Activated CD4-positive, CD25-positive, alpha-beta regulatory T cell treated with anti-CD3 and anti-CD28 coated beads, Interleukin-2, amount 50 U/mL, for 24 hours (primary cell): Measurements from ENCODE around the gene UBE2J1.
"Not testable (repeated sequence)": the region's sequence is repeated elsewhere in the genome, so short reads cannot be mapped to it uniquely, and the experiment has no call there.

Source experiments
- ATAC-seq, 2 donors: fragments of 150-1000 bp; cut with Tn5 transposase; one replicate each; pipeline ENCODE4 v1.10.0; 2021; ENCODE audit warnings: mild to moderate bottlenecking in 1 of 2, moderate library complexity in 1 of 2

Gene UBE2J1

DNA sequence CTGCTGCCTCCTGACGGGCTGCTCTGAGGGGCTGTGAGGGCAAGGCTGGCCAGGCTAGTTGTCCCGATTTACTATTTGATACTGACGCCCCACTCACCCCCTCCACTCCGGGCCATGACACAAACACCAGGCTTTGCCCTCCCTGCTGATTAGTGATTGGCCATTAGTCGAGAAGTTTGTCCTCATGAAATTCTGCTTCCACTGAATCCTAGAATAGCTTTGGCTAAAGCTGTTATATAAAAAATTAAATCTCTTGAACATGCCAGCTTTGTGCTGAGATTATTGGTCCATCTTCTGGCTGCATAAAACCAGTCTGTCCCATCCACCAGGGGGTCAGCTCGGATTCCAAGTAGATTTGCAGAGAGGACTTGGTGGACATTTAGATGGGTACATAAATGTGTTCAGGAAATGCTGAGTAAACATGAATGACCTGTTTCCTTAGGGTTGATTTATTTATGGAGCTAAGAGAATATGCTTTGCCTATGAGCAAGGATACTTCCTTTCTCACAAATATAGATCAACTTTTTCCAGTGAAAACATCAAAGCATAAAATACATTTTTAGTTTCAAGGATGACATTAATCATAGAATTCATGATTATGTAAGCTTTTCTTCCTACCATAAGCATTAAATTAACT lies 37.2 kb downstream of the UBE2J1 start, which contains the start of gene GABRR2:
Gene GABRR2 (minus strand): TSS at position 51 of the 637 bp plus-strand sequence. CDS start 134 bp downstream, outside the sequence.
- ATAC-seq = no peak

DNA sequence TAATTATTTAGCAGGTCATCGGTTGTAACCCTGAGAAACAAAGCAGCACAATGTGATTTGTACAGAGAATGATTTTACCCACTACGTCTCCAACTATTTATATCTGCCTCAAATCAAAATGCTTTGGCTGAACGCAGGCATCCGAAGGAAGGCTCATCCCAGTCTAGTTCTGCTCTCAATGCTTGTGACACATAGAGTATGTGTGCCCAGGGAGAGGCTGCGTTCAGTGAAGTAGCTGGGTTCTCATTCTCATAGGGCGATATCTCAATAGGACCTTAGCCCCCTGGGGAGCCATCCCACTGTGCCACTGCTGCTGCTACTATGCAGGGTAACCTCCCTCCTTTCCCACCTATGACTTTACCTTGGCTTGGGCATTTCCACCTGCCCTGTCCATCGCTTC lies 37.8 kb downstream of the UBE2J1 start:
- ATAC-seq = no peak

DNA sequence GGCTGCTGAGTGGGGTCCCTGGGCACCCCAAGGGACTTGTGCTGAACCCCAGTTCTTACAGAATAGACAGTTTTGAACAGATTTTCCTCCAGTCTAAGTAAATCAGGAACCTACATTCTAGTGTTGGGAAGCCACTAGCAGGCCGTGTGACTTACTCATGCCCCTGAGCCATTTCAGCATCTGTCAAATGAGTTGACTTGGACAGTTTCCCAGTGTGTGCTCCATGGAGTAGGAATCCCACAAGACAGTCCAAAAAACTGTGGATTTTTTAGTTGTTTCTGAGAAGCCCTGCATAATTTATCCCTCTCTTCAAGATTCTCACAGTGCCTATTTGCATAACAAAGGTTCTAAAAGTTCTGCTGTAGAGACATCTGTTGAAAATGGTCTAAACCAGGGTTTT lies 39.5 kb downstream of the UBE2J1 start:
- no peak for ATAC-seq

- ATAC-seq = no peak
Measured at GRCh38 chr6:89311853-89312531, 40.5 kb downstream of the UBE2J1 start.

DNA sequence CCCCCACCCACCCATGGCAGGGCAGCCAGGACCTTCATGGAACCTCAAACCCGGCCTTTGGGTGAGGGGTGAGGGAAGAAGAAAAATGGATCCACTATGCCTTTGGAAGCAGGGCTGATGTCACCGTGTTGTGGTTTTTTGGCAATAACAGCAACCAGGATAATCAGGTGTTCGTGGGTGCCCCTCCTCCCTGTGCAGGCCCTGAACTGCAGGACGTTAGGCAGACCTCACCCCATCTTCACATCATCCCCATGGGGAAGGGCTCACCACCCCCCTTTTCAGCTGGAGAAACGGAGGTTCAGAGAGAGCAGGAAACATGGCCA lies 41.0 kb downstream of the UBE2J1 start:
- no peak for ATAC-seq

- no peak for ATAC-seq
Measured at GRCh38 chr6:89310929-89311328, 41.6 kb downstream of the UBE2J1 start.

GRCh38 chr6:89308525-89309395 lies 43.8 kb downstream of the UBE2J1 start:
- no peak for ATAC-seq

DNA sequence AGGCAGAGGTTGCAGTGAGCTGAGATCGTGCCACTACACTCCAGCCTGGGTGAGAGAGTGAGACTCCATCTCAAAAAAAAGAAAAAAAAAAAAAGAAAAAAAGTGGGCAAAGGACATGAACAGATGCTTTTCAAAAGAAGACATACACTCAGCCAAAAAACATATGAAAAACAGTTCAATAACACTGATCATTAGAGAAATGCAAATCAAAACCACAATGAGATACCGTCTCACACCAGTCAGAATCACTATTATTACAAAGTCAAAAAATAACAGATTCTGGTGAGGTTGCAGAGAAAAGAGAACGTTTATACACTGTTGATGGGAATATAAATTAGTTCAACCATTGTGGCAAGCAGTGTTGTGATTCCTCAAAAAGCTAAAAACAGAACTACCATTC lies 48.0 kb downstream of the UBE2J1 start:
- not testable (repeated sequence) for ATAC-seq

DNA sequence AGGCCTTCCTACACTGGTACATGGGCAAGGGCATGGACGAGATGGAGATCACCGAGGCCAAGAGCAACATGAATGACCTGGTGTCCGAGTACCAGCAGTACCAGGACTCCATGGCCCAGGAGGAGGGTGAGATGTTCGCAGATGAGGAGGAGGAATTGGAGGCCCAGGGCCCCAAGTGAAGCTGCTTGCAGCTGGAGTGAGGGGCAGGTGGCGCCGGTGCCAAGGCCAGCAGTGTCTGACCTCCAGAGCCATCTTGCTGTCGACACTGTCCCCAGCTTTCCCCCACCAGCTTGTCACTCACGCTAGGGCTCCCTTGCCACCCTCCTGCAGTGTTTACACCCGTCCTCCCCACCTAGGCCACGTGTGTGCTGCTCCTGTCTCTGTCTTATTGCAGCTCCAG lies 49.6 kb downstream of the UBE2J1 start:
- no peak for ATAC-seq

DNA sequence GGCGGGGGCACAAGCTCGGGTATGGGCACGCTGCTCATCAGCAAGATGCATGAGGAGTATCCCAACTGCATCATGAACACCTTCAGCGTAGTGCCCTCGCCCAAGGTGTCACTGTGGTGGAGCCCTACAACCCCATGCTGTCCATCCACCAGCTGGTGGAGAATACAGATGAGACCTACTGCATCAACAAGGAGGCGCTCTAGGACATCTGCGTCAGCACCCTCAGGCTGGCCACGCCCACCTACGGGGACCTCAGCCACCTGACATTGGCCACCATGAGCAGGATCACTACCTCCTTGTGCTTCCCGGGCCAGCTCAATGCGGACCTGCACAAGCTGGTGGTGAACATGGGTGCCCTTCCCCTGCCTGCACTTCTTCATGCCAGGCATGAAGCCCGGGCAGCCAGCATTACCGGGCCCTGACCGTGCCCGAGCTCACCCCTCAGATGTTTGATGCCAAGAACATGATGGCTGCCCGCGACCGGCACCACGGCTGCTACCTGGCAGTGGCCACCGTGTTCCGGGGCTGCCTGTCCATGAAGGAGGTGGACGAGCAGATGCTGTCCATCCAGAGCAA lies 50.2 kb downstream of the UBE2J1 start:
- no peak for ATAC-seq

DNA sequence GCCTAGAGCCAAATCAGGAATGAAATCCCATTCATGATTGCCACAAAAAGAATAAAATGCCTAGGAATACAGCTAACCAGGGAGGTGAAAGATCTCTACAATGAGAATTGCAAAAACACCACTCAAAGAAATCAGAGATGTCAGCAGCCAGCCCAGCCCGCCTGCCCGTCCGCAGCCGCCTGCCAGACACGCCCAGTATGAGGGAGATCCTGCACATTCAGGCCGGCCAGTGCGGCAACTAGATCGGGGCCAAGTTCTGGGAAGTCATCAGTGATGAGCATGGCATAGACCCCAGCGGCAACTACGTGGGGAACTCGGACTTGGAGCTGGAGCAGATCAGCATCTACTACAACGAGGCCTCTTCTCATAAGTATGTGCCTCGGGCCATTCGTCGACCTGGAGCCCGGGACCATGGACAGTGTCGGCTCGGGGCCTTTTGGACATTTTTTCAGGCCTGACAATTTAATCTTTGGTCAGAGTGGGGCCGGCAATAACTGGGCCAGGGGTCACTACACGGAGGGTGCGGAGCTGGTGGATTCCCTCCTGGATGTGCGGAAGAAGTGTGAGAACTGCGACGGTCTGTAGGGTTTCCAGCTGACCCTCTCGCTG lies 50.8 kb downstream of the UBE2J1 start:
- ATAC-seq = no peak

DNA sequence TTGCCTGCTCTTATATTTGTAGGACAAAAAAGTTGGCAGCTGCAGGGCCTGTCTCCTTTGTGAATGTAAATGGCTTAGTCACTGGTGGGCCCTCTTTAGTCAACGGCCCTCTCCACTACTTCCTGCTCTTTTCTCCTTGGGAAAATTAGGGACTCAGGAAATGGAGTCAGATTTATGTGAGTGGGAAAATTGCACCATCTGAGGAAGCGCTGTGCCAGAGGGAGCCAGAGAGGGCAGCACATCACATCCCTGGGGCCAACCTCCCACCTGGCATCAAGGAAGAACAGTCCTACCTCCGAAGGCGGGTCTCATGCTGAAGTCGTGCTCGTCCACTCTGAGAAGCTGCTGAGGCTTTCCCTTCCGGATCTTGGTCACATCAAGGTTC lies 53.1 kb downstream of the UBE2J1 start:
- no peak for ATAC-seq

DNA sequence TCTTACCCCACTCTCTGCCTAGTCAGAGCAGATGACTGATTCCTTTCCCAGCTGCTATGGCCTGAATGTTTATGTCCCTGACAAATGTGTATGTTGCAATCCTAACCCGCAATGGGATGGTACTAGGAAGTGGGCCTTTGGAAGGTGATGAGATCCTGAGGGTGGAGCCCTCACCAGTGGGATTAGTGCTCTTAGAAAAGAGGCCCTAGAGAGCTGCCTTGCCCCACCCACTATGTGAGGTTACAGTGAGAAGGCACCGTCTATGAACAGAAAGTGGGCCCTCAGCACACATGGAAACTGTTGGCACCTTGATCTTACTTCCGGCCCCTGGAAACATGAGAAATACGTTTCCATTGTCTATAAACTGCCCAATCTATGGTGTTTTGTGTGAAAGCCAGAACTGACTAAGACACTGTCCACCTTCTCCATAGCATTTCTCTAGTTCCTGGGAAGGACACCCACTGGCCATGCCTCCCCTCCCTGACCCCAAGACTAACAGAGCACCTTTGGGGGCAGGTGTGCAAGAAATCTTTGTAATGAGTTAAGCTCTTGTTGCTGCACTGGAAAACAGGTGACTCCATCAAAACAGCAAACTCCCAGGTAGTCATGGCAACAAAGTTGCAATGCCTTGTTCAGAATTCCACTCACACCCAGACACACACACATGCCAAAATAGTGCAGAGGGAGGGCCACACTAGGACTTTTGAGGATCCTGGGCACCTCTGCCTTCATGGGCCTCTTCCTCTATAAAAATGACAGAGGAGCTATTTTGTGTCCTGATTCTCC lies 53.6 kb downstream of the UBE2J1 start:
- ATAC-seq = peak; percentile 71 to 72

GRCh38 chr6:89297695-89298351 lies 54.7 kb downstream of the UBE2J1 start:
- peak; percentile 73 to 80 for ATAC-seq

GRCh38 chr6:89295981-89296380 lies 56.5 kb downstream of the UBE2J1 start:
- ATAC-seq = no peak

- ATAC-seq = not testable (repeated sequence)
Measured at GRCh38 chr6:89295116-89295515, 57.4 kb downstream of the UBE2J1 start.

- ATAC-seq = no peak
Measured at GRCh38 chr6:89291256-89291819, 61.2 kb downstream of the UBE2J1 start.

DNA sequence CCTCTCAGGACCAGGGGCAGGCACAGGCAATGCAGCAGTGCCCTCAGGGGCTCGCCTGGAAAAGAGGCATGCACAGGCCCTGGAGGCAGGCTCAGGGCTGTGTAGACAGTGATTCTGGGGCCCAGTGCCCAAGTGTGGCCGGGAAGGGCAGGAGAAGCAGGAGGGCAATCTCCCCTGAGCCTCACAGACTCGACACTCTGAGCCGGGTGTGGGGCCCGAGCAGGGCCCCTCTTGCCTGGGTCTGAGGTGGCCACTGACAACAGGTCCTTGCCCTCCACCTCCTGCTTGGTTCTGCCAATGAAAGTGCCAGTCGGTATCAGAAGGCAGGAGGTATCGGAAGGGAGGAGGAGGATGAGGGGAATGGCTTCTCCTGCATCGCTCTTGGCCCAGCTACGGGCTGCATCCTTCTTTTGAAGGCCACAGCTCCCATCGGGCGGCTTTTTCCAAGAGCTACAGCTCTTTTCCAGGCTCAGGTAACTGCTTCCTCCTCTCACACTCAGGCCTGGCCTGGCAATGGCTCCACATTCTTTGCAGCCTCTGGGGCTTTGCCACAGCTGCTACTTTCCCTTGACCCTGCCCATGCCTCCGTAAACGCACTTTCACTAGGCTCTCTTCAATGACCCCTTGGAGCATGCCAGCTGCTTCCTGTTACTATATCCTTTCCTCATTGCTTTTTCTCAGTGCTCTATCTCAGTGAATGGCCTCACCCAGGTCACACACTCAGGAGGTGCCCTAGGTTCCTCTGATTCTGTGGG lies 61.9 kb downstream of the UBE2J1 start:
- ATAC-seq = no peak

DNA sequence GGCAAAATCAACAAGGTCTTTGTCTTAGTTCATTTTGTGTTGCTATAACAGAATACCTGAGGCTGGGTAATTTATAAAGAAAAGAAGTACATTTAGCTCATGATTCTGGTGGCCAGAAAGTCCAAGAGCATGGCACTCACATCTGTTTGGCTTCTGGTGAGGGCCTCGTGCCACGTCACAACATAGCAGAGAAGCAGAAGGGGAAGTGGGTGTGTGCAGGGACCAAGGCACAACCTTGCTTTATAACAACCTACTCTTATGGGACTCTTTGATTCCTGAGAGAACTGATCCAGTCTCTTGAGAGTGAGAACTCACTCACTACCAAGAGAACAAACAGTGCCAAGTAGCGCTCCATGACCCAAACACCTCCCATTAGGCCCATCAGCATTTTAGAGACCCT lies 62.8 kb downstream of the UBE2J1 start:
- no peak for ATAC-seq

DNA sequence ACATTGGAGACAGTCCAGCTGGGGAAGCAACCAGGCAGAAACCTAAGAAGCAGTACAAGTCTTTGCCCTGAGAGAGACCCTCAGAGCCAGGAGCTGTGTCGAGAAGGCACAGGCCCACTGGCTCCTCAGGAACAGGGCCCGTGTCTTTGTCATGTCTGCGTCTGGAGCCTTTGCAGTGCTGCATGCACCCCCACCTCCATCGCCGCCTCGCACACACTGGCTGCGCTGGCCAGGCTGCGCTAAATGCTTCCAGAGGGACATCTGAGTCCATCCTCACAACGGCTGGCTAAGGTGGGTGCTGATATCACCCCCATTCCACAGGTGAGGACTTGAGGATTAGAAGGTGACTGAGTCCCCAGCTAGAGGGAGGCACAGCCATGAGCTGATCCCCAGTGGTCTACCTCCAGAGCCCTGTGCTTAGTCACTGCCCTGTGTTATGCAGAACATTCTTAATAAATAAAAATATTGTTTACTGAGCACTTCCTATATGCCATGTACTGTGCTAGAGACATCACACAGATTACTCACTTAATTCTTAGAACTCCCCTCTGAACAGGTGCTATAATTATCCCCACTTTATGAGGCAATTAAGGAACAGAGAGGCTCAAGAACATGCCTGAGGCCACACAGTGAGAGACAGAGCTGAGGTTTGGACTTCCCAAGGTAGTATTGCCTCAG lies 65.0 kb downstream of the UBE2J1 start:
- ATAC-seq = peak; percentile 66 to 73
